GM21423 (cell line): ENCODE measurements around the gene ABR.
"Not testable (repeated sequence)": the region's sequence is repeated elsewhere in the genome, so short reads cannot be mapped to it uniquely, and the experiment has no call there.

Source experiments
- ATAC-seq: cut with Tn5 transposase; IDR thresholded peaks from one replicate; pipeline ENCODE4 v1.9.1; 2021; ENCODE audit warnings: mild to moderate bottlenecking, moderate library complexity; ENCODE audit not compliant: unreplicated experiment

Gene ABR

DNA sequence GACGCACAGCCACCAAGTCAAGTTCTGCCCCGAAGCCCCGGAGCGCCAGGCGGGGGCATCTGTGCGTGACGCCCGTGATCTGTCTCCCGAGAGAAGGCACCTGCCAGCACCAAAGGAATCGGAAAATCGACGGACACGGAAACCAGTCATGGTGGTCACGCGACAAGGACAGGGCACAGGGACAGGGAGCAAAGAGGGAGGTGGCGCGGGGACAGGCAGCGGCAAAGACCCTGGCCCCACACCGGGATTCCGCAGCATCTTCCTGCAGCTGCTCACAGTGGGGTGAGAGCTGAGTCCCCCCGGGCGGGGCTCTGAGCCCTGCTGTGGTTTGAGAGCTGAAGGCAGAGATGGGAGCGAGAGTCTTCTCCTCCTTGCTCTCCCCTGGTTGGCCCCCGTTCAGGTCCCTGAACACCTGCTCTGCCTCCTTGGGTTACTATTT, 56.4 kb downstream of the ABR start:
- ATAC-seq, result no peak

GRCh38 chr17:1122533-1123392, 57.0 kb downstream of the ABR start:
- ATAC-seq, result no peak

DNA sequence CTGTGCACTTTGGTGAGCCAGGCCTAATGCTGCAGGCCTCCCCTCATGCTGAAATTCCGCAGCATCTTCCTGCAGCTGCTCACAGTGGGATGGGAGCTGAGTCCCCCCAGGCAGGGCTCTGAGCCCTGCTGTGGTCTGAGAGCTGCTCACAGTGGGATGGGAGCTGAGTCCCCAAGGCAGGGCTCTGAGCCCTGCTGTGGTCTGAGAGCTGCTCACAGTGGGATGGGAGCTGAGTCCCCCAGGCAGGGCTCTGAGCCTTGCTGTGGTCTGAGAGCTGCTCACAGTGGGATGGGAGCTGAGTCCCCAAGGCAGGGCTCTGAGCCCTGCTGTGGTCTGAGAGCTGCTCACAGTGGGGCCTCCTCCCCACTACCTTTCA, 58.4 kb downstream of the ABR start:
- ATAC-seq, result not testable (repeated sequence)

DNA sequence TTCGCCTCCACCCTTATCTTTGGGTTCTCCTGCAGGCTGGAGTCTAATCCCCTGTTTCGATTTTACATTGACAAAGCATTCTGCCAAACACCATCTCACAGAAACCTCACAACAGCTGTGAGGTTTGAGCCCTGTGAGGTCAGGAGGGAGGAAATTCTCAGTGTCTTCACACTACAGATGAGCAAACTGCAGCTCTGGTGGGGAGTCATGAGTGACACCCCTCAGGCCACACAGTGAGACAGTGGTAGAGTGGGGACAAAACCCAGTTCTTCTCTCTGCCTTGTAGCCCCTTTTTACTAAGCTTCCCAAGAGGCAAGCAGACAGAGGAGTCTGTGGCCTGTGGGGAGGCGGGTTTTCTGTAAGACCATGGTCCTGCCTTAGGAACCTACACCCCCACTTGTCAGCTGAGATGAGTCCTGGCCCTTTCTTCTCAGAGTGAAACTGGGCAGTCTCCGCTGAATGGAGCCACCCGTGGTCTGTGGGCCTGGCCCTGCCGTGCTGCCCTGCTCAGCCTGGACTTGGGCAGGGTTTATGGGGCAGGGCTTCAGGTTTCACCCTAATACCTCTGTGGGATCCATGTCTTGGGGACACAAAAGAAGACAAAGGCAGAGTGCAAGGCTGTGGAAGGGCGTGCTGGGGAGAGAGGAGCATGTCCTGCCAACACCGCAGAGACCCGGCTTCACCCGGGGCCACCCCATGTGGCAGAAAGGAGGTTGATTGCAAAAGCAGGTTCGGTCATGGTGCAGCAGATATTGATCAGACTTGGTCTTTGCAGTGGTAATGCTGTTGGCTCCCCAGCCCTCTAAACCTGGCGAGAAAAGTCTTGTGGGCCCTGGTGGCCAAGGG, 59.0 kb downstream of the ABR start:
- ATAC-seq, result no peak

DNA sequence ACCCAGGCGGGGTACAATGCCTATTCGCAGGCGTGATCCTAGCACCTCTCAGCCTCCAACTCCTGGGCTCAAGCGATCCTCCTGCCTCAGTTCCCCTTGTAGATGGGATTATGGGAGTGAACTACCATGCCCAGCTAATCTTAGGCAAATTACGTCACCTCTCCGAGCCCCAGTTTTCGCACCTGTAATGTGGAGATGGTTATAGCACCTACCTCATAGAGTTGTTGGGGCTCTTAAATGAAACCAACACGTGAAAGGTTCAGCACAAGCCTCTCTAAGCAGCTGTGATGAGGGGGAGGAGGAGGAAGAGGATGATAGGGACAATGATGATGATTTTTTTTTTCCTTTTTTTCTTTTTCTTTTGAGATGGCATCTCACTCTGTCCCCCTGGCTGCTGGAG, 59.9 kb downstream of the ABR start:
- ATAC-seq, result no peak

- no peak for ATAC-seq
Measured at GRCh38 chr17:1116602-1117001, 63.2 kb downstream of the ABR start.

- ATAC-seq, result no peak
Measured at GRCh38 chr17:1112875-1113274, 66.9 kb downstream of the ABR start.

DNA sequence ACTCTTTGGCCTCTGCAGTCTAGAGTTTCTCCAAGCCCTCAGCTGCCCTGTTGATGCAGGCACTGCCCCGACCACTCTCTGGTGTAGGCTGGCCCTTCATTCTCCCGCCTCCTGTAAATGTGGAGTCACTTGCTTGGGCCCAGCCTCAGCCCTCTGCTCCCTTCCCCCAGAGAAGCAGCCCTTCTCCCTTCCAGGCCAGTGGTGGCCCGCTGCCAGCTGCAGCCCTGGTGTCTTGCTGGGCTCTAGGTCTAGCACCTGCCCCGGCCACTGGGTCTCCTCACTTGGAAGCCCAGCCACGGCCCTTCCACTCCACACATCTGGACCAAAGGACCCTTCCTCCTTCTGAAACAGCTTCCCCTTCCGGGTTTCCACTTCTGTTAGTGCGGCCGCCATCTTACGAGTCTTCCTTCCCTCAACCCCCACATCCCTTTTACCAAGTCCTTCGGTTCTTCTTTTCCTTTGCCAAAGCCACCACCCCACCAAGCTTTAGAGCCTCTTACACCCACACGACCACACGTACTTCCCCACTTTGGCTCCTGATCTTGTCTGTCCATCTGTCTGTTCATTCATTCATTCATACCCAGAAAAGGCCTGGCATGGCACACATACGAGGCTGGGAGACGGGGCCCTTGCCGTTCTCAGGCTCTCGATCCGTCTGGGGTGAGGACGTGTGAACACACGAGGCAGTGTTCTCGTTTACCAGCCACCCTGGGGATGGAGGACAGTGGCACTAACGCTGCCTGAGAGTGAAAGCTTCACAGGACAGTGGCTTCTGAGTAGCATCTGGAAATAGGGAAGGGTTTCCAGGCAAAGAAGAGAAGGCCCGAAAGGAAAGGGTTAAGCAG, 68.0 kb downstream of the ABR start:
- ATAC-seq, result no peak

- ATAC-seq, result no peak
Measured at GRCh38 chr17:1110862-1111598, 68.8 kb downstream of the ABR start.

- ATAC-seq, result no peak
Measured at GRCh38 chr17:1110541-1110861, 69.3 kb downstream of the ABR start.

DNA sequence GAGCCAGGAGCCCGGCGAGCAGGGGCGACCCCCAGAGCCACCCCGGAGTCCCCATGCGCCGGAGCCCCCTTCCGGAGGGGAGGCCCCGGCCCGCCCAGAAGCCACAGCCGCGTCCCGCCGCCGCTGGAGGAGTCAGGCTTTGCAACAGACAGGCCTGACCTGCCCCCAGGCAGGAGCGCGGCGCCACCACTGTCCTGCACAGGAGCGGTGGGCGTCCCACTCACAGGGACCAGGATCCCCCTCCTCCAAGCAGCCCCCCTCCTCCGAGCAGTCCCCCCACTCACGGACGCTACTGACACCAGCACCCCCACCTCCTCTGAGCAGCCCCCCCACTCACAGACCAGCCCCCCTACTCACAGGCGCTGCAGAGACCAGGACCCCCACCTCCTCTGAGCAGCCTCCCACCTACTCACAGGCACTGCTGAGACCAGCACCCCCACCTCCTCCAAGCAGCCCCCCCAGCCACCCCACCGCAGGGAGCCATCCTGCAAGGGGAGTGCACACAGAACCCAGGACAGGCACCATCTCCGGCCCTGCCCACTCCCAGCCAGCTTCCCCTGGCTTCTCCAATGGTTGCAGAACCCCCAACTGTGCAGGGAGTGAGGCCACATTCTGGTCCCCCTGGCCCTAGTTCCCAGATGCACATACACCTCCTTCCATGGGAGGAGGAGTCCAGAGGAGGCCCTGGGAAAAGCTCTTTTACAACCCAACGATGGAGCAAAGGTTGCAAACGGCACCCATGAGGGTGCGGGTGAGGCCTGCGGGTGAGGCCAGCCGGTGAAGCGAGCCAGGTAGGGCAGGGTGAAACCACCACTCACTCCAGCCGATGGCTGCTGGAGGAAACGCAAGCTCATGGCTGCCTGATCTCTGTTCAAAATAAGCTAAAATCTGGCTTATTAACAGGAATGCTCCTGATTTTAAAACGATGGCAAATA, 69.9 kb downstream of the ABR start:
- ATAC-seq, result no peak

DNA sequence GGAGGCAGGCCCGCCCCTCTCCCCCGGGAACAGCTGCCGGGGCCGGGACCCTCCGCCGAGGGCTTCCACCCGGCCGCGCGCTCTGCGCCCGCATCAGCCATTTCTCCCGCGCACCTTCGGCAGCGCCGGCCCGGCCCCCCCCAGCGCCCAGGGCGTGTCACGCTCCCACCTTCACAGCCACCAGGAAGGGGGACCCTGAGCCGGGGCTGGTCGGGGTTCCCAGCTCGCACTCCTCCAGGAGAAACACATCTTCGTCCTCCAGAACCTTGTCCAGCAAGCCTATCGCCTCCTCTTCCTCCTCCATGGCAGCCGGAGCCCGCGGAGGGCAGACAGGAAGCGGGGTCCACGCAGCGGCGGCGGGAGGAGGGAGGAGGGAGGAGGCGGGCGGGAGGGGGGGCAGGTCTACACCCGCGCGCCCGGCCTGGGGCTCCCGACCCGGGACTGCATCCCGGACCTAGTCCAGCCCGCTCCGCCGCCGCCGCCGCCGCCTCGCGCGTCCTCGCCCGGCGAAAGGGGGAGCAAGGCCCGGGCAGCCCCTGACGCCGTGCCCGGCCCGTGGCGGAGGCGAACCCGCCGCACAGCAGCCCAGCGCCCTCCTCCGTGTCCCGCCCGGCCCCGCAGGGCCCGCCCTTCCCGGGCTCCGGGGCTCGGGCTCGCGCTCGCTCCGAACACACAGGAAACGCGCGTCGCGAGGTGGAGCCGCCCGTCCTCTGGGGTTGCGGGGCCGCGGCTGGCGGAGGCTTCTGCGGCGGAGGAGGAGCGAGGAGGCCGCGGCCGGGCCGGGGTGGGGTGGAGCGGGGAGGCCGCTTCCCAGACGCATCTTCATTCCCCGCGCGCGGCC, 70.8 kb downstream of the ABR start:
- no peak for ATAC-seq

DNA sequence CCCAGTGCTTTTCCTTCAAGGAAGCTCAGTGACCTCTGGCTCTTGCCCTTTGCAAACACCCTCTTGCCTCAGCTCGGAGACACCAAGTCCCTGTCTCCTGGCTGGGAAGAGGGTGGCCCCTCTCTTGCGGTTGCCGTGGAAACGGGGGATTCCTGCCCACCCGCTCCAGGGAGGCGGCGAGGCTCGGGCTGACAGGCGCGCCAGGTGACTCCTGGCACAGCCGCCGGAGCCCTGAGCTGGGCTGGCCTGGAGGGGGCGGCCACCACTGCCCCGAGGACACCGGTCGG, 71.4 kb downstream of the ABR start:
- no peak for ATAC-seq

GRCh38 chr17:1107777-1108477, 71.9 kb downstream of the ABR start:
- ATAC-seq, result no peak

DNA sequence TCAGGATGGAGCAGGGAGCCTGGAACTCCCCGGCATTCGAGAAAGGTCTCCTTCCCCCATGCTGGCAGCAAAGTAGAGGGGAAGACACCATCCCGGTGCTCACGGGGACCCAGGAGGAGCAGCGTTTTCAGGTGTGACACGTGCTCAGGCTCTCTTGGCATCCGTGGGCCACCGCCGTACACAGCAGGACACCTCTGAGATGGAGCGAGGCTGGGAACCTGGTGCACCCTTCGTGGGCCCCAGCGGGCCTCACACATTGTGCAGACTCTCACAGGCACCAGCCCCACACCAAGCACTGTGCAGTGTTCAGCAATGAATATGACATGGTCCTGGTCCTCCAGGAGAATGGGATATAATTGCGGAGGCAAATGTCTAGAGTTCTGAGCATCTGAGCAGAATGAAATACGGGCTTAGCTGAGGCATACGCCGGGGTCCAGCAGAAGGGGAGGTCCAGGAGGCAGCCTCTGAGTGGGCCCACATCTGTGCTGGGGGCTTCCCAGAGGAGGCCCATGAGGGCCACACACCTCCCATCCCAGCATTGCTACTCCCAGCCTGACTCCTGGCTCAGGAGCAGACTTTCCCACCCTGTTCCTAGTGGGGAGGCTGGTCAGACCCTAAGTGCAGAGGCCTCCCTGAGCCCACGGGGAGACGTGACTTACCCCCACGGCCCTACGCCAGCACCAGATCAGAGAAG, 72.6 kb downstream of the ABR start:
- ATAC-seq, result no peak

GRCh38 chr17:1104222-1104621, 75.6 kb downstream of the ABR start:
- ATAC-seq, result no peak

DNA sequence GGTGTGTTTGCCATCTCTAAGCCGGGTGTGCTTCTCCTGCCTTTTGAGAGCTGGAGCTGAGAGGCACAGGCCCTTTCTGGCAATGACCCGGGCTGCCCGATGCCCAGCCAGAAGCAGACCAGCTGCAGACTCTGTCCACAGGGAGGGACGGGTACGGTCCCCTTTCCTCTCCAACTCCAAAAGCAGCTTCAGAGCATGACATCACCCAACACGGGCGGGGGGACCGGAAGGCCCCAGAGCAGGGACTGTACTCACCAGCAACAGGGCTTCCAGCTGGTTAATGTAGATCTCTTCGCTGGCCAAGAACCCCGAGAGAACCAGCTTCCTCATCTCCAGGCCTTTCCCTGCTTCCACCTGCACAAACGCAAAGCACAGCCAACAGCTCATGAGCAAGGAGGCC, 79.4 kb downstream of the ABR start:
- ATAC-seq, result no peak

GRCh38 chr17:1099242-1099641, 80.5 kb downstream of the ABR start:
- ATAC-seq, result no peak
